ENCODE measurements around the gene VCL.

VCL gene

DNA sequence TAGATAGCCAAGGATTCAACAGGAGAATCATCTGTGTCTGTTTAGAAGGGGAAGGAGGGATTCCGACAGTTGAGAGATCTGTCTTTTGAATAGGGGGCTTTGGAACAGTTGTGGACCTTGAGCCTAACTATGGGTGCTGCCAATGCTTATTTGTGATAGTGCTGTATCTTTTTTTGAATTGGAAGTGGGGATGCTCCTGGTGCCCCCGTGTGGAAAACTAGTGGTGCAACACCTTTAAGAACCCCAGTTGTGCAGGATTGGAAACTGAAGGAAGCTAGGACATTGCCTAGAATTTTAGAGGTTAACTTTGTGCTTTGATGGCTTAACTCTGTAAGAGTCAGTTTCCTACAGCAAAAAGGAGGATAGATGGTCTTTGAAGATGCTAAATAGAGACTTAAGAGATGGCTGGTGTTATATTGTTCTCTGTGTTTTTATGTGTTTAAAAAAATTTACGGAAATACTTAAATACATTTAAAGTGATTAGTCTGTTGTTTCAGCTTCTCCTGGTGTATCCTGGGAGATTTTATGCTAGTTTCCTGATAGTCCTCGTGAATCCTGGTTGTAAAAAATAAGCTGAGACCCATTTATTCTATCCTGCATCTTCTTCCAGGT, 83.4 kb downstream of the VCL start:
- H3K27ac ChIP-seq: no peak overlapping the region
- TF ChIP-seq ZFX (IDR thresholded peaks at IDR 0.05; ENCODE audit: borderline replicate concordance): no peak
- TF ChIP-seq, protein P1, sequence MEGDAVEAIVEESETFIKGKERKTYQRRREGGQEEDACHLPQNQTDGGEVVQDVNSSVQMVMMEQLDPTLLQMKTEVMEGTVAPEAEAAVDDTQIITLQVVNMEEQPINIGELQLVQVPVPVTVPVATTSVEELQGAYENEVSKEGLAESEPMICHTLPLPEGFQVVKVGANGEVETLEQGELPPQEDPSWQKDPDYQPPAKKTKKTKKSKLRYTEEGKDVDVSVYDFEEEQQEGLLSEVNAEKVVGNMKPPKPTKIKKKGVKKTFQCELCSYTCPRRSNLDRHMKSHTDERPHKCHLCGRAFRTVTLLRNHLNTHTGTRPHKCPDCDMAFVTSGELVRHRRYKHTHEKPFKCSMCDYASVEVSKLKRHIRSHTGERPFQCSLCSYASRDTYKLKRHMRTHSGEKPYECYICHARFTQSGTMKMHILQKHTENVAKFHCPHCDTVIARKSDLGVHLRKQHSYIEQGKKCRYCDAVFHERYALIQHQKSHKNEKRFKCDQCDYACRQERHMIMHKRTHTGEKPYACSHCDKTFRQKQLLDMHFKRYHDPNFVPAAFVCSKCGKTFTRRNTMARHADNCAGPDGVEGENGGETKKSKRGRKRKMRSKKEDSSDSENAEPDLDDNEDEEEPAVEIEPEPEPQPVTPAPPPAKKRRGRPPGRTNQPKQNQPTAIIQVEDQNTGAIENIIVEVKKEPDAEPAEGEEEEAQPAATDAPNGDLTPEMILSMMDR (IDR thresholded peaks at IDR 0.05): peak; percentile 75

DNA sequence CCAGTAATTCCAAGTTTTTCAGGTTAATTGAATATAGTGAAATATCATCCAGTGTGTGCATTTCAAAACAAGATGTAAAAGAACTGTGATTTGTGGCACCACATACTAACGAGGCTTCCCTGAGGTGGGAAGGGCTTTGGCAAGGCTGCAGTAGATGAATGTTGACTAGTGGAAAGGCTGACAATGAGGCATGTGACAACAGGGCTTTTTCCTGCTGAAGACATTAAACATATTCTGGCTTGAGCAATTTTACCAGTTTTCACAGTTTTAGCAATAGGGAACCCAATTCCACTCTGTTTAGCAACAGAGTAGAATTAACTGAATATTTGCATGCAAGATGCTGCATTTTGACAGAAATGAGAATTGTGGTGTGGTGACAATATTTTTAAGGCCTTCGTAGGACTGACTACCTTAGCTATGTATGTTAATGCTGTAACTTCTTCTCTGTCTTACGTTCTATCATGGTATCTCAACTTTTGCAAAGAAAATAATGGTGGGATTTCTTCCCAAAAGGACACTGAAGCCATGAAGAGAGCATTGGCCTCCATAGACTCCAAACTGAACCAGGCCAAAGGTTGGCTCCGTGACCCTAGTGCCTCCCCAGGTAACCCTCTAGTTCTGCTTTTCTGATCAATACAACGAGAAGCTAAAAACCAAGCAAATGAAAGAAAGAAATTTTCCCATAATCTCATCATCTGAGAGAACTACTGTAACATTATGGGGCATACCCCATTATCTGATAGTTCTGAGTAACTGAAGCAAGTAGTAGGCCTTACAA, 84.2 kb downstream of the VCL start:
- TF ChIP-seq ZFX (IDR thresholded peaks at IDR 0.05; ENCODE audit: borderline replicate concordance): no peak
- TF ChIP-seq, protein P1 (IDR thresholded peaks at IDR 0.05): no peak
- H3K27ac ChIP-seq: no peak overlapping the region

DNA sequence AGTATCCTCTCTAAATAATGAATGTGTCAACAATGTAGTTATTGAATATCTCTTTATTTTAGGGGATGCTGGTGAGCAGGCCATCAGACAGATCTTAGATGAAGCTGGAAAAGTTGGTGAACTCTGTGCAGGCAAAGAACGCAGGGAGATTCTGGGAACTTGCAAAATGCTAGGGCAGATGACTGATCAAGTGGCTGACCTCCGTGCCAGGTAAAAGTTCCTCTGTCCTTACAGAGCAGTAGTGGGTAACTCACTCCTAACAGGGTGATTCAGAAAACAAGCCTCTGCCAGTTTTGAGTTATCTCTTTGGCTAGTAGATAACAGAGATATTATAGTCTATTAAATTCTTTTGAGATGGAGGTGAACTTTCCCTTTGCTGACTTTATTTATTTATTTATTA, 85.4 kb downstream of the VCL start:
- no peak for TF ChIP-seq ZFX (IDR thresholded peaks at IDR 0.05; ENCODE audit: borderline replicate concordance)
- TF ChIP-seq, protein P1 (IDR thresholded peaks at IDR 0.05): no peak
- no peak overlapping the region for H3K27ac ChIP-seq

DNA sequence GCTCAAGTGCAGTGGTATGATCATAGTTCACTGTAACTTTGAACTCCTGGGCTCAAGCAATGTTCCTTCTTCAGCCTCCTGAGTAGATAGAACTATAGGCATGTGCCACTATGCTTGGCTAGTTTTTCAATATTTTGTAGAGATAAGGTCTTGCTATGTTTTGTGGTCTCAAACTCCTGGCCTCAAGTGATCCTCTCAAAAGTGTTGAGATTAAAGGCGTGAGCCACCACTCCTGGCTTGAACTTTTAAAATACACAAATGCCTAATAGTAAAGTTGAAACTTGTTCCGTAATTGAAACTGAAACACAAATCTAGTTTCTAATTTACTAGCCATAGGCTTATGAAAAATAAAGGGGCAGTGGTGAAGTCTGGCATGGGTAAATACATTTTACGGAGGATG, 87.0 kb downstream of the VCL start:
- TF ChIP-seq, protein P1 (IDR thresholded peaks at IDR 0.05): no peak
- no peak for TF ChIP-seq ZFX (IDR thresholded peaks at IDR 0.05; ENCODE audit: borderline replicate concordance)
- no peak overlapping the region for H3K27ac ChIP-seq

DNA sequence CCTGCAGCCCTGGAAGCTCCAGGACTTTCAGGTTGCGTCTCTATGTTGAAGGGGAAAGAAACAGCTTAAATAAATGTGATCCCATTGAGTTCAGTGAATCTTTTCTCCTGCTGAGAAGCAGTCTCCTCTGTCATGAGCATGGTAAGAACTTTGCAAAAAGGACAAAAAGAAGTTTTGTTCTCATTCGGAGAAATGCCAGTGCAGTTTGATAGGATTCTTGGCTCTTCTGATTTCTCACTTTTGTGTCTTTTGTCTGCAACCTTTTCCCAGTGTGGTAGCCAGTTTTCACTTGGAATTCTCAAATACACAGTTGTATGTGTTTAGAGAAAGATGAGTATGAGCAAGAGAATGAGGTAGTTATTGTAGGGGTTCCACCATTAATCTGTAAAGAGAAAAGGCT, 88.4 kb downstream of the VCL start:
- TF ChIP-seq, protein P1 (IDR thresholded peaks at IDR 0.05): no peak
- TF ChIP-seq ZFX (IDR thresholded peaks at IDR 0.05; ENCODE audit: borderline replicate concordance): no peak
- no peak overlapping the region for H3K27ac ChIP-seq

DNA sequence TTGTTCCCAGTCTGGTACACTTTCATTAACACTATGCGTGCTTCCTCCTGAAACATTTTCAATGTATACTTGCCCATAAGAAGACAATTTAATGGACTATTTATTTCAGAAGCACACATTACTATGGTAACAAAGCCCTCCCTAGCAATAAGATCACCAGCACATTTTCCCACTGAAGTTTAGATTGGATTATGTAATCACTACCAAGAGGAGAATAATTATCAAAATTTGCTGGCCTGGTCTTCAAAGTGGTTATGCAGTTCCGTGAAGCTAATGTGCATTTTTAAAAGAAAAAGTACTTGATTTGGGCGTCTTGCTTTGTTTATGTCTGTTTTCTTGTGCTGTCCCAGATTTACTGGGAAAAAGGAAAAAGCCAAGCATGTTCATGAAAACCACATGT, 90.8 kb downstream of the VCL start:
- no peak overlapping the region for H3K27ac ChIP-seq
- TF ChIP-seq, protein P1 (IDR thresholded peaks at IDR 0.05): no peak
- TF ChIP-seq ZFX (IDR thresholded peaks at IDR 0.05; ENCODE audit: borderline replicate concordance): no peak

DNA sequence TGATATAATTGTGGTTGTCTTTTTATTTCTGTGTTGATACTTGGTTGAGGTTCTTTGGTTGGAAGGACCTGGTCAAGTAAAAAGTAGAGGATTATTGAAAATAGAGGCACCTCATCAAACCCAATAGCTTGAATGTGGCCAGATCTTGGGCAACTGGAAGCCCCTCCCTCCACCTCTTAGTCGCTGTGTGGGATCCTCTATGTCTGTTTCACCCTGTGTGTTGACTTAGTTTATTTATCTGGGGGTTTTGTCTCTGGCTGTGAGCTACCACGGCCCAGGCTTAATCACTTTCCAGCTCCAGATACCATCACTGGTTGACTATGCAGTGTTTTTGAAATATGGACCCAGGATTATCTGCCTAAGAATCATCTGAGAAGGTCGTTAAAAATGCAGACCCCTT, 94.5 kb downstream of the VCL start:
- no peak overlapping the region for H3K27ac ChIP-seq
- TF ChIP-seq, protein P1 (IDR thresholded peaks at IDR 0.05): no peak
- no peak for TF ChIP-seq ZFX (IDR thresholded peaks at IDR 0.05; ENCODE audit: borderline replicate concordance)

Measured in 22Rv1 (cell line).